GM19372 (cell line): ENCODE measurements around the gene CR1.
"Not testable (repeated sequence)": the region's sequence is repeated elsewhere in the genome, so short reads cannot be mapped to it uniquely, and the experiment has no call there.

Source experiments
- ATAC-seq: cut with Tn5 transposase; IDR thresholded peaks from one replicate; pipeline ENCODE4 v1.9.1; 2021; ENCODE audit warnings: mild to moderate bottlenecking, low read depth, moderate library complexity; ENCODE audit not compliant: unreplicated experiment

The CR1 gene

DNA sequence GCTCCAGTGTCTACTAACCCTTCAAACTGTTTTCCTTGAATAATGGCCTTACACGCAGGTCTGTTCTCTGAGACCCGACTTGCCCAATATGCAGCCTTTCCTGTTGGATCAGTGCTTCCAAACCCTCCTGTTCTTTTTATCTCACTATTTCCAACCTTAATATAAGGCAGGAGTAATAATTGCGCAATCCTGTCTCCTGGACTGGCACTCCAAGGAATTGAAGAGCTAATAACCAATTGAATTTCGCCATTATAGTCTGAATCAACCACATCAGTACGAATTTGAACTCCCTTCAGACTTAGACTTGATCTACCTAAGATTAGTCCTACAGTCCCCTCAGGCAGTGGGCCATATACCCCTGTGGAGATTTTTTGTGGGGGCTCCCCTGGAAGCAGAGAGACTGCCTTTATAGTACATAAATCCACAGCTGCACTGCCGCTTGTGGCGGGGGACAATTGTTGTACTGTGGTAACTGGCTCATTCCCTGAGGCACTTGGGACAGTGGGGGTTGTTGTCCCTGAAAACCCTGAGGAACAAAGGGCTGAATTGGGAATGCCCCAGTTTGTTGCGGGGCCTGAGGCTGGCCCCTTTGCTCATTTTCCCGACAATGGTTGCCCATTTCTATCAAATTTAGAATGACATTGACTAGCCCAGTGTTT lies 142.7 kb downstream of the CR1 start:
- ATAC-seq: not testable (repeated sequence)

DNA sequence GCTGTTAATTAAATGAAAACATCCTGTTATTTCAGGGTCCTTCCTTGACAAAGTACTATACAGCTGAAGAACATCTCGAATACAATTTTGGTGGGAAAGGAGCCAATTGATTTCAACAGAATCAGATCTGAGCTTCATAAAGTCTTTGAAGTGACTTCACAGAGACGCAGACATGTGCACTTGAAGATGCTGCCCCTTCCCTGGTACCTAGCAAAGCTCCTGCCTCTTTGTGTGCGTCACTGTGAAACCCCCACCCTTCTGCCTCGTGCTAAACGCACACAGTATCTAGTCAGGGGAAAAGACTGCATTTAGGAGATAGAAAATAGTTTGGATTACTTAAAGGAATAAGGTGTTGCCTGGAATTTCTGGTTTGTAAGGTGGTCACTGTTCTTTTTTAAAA lies 143.4 kb downstream of the CR1 start:
- ATAC-seq: not testable (repeated sequence)

DNA sequence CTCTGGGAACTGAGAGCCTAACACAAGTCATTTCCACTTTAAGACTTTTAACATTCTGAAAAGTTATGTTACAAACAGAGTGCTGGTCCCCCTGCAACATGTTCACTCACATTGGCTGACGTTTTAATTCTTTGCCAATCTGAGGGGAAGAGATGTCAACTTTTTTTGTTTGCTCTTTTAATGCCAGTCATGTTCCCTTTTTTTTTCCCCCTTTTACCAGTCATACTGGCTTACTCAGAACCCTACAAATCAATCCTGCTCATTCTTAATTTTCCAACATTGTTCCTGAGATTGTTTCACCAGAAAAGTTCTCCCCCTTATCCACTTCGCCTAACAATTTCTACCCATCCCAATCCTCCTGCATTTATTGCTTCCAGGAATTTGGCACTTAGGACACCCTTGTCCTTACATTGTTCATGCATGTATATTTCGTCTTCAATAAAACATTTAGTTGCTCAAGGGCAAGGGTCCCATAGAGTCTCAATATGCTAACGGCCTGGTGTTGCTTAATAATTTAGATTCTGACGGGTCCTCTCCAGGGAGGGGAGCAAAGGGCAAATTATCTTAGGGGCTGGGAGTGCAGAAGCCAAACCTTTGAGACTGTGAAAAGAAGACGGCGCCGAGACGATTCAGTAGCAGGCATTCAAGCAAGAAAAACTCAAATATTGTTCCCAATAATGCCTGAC lies 148.4 kb downstream of the CR1 start:
- no peak for ATAC-seq

DNA sequence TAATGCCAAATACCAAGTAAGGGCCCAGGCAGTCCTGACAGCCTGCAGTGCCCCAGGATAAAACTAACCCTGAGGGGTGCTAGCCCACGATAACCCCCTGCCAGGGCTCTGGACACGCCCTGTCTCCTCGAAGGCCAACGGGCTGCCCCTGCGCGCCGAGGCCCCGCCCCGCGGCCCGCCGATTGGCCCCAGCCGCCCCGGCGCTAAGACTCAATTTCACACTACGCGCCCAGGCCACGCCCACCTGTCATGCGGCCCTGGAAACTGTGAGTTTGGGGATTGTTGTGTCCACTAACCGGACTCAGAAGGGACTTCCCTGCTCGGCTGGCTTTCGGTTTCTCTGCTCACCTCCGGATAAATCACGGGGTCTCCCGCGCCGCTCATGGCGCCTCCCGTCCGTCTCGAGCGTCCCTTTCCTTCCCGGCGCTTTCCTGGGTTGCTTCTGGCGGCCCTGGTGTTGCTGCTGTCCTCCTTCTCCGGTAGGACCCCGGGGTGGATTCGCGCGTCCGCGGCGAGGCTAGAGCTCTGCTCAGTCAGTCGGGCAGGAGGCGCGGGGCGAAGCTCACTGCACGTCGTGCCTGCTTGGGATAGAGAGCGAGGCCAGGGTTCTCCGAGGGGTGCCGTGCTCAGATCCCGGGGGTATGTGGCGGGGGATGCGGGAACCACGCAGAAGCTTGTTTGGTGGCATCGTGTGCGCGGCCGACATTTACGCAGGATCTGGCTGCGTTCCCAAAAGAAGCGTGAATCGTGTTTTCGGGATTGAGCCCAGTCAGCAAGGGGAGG lies 149.1 kb downstream of the CR1 start, which contains the start of gene CR1L:
TSS of gene CR1L (plus strand) at position 282 of the 783 bp plus-strand sequence. CDS start at position 383, 101 bp downstream.
- ATAC-seq: peak; percentile 97

DNA sequence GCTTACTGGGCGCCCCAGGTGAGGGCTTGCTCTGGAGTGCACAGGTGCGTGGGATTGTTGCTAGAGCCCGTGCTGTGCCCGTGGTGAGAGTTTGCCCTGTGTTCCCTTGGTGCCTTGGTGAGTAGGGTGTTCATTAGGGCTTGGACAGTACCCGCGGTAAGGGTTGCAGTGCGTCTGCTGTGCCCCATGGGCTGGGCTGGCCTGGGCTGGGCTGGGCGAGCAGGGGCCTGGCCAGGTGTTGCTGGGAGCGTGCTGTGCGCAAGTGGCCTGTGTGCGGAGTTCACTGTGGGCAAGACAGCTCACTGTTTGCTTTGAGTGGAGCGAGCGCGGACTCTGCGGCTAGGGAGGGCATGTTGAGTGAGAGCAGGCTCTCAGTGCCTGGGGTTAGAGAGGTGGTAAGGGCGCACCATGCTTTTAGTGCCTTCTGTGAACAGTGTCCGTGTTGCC lies 149.7 kb downstream of the CR1 start:
- no peak for ATAC-seq

DNA sequence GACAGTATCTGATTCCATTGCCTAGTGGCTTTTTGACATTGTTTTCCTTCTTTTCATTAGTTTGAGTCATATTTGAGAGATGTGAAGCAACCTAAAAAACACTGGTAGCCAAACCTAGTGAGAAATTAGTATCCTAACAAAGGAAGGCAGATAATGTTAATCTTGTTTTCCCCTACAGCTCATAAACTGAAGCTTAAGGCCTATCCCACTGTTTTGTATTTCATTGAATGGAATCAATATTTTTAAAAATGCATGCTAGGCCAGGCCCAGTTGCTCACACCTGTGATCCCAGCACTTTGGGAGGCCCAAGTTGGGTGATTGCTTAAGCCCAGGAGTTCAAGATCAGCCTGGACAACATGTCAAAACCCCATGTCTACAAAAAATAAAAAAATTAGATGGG lies 150.2 kb downstream of the CR1 start:
- ATAC-seq: no peak

DNA sequence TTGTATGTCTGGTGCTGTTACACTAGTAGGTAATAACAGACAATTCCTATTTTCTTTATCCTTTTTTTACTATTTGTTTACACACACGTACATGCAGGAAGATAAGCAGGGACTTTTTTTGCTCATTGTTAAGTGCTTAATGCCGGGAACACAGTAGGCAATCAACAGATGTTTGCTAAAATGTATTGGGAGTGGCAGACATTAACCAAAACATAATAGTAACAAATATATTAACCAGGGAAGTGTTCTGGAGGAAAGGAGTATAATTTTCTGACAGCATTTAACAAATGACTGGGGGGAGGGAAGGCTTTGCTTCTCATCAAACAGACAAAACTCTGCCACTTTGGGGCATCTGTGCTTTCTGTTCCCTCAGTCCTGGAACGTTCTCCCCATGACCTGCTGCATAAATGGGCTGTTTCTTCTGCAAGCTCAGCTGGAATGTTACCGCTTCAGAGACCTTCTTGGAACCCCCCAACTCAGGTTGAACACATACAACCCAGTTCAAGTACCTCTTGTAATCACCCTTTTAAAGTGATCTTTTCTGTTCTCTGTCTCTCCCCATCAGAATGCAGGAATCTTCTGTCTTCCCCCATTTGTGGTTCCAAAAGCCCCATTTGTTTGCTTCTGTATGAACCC lies 151.1 kb downstream of the CR1 start:
- no peak for ATAC-seq

DNA sequence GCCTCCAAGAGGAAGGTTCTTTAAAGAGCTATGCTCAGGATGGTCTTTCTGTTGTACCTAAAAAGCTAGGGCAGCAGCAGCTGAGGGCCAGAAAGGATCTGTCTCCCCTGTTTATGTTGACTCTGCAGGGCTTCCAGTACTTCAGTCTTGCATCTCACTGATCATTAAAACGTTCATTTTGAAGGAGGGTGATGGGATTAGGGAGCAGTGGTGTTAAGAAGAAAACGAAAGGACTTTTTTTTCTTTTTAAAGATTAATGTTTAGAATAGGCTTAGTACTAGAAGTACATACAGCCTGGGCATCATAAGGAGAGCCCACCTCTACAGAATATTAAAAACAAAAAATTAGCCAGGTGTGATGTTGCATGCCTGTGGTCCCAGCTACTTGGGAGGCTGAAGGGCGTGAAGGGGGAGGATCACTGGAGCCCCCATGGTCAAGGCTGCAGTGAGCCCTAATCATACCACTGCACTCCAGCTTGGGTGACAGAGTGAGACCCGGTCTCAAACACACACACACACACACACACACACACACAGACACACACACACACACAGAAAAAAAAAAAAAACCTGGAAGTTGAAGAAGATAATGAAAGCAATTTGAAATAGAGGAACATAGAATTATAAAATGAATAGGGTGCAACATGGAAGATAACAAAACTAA lies 151.8 kb downstream of the CR1 start:
- no peak for ATAC-seq

DNA sequence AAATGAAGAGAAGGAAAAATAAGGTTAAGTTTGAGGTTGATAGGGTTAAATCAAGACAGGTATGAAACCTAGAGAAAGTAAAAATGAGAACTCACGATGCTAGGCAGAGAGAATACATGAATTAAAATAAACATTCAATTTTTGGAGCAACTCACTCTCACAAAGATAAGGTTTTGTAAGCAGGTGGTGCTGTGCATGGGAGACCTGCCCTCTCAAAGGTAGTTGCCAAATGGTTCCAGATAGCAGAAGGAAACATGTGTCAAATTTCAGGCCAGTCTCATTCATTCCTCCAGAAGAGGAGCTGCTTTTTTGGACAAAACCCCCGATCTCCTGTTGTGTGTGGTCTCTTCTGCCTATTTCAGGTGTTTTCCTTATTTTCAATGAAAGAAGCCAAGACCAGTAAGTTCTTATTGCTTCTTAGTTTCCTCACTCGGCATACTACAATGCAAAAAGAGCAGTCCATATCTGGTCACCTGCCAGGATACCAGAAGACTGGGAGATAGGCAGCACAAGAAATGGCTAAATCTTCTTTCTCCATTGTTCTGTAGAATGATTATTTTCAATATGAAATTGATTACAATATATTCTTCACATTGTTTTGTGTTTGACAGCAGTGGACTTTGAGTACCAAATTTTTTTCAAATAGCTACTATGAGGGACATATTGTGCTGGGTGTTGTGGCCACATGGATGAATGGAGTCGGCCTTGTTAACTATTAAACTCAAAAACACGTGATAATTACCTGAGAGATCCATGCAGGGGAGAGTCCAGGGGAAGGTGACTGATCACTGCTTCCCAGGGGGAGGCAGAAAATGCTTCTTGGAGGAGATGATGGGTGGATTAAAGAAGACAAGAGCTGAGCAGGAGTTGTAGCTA lies 152.6 kb downstream of the CR1 start:
- no peak for ATAC-seq

DNA sequence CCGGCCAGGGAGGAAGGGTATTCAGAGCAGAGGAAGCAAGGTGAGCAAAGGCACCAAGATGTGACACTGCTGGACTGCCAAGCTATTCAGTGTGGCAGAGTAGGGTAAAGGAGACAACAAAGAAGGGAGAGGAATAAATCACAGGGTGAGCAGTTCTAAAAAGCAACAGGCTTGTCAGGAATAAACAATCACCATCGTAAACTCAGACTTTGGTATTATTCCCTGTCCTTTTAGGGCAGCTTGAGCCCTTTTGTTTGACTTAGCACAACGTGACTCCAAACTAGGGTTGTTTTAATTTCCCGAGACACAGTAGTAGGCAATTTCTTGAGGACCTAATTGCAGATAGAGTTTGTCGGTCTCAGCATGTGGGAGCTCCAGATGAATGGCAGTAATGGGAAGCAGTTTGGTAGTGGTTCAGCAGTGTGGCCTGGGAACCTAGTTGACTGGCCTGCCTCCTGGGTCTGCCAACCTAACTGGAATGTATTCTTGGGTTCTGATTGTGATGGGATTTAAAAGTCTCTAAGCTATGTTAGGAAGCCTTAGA lies 153.3 kb downstream of the CR1 start:
- ATAC-seq: no peak

DNA sequence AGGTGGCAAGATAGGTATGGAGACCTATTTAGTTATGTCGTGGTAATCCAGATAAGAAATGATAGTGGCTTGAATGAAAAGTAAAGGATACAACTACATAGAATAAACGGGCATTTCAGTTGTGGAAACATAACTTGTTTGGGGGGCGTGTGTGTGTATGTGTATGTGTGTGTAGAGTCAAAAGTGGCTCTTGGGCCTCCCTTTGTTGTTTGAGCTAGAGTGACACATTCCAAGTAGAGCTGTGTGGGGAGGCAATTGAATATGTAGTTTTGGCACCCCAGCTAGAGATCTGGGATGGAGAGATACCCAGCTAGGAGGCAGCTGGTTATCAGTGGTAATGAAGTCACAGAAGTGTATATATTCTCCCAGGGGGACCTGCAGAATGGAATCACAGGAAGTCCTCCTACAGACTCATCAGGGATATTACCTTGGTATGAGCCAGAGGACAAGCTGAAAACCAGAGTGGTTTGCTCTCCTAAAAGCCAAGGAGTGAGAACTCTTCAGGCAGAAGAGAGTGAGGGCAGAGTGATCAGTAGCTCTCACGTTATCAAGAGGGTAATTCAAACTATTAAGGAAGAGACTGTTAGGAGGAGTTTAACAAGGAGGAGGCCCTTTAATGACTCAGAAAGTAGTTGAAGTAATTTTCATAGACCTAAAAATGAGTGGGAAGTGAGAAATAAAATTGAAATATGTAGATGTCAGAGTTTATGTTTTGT lies 154.1 kb downstream of the CR1 start:
- no peak for ATAC-seq

DNA sequence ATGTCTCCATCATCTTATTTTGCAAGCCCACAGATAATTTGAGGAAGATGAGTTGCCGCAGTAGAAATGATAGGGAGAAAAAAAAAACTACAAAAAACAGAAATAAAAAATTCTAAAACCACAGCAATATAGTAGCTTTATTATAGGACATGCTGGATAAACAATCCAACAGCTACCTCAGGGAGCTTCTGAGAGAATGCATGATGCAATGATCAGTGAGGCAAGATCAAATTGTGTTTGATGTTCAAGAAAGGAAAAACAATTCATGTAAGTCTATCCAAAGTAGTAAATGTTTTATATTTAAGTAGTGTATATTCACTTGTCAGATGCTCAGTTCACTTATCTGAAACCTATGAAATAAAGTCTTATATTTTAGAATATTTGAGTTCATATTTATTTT lies 155.6 kb downstream of the CR1 start:
- ATAC-seq: no peak

DNA sequence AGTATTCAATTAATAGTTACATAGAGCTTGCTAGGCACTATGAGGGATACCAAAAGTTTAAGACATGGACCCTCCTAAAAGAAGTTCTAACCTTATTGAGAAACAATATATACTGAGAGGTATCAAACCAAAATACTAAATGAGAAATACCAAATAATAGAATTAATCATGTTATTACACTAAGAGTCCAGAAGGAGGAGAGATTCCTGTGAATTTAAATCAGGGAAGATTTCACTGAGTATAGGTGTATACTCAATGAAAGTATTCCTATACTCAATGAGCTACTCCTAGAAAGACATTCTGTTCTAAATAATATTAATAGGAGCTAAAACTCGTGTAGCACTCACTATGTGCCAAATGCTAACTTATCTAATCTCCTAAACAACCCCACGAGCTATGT lies 158.4 kb downstream of the CR1 start:
- ATAC-seq: no peak

DNA sequence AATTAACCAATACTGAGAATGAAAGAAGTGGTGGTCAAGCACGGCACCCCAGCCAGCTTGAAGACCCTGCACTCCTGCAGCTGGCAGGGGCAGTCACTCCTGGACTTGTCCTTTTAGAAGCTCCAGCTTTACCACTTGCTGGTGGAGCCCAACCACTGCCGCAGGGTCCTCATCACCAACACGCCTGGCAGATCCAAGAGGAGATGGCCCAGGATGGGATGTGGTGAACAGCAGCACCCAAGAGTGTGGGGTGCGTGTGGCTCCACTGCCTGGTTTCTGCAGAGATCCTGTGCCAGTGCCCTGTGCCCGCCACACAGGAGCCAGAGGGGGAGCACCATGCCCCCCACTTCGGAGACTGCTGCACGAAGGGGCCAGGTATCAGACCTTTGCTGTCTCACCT lies 162.5 kb downstream of the CR1 start:
- ATAC-seq: no peak

DNA sequence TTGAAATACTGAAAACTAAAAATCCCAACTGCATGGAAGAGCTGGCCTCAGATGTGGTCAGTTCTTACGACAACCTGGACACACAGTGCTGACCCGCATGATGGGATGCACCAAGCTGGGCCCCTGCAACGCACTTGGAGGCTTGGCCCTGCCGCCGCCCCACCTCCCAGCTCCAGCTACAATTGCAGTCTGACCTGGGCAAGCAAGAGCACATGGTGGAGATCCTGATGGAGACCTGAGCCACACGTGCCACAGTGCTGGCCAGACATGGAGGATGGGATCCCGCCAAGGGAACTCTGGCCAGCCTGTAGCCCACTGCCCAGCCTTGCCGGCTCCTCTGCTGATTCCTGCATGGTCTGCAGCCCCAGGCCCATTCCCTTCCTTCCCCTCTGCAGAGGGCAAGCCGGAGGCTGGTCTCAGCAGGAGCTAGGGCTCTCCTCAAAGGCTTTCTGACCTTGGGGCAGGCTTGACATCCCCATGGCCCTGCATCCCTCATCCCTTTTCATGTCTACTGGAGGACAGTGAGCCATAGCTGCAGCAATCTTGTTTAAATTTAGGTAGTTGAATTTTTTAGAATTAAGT lies 163.0 kb downstream of the CR1 start:
- ATAC-seq: no peak

DNA sequence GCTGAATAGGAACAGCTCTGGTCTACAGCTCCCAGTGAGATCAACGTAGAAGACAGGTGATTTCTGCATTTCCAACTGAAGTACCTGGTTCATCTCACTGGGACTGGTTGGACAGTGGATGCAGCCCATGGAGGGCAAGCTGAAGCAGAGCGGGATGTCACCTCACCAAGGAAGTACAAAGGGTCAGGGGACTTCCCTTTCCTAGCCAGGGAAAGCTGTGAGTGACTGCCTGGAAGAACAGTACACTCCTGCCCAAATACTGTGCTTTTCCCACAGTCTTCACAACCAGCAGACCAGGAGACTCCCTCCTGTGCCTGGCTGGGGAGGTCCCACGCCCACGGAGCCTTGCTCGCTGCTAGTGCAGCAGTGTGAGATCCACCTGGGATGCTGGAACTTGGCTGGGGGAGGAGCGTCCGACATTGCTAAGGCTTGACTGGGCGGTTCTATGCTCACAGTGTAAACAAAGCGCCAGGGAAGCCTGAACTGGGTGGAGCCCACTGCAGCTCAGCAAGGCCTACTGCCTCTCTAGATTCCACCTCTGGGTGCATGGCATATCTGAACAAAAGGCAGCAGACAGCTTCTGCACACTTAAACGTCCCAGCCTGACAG lies 163.7 kb downstream of the CR1 start:
- ATAC-seq: no peak

DNA sequence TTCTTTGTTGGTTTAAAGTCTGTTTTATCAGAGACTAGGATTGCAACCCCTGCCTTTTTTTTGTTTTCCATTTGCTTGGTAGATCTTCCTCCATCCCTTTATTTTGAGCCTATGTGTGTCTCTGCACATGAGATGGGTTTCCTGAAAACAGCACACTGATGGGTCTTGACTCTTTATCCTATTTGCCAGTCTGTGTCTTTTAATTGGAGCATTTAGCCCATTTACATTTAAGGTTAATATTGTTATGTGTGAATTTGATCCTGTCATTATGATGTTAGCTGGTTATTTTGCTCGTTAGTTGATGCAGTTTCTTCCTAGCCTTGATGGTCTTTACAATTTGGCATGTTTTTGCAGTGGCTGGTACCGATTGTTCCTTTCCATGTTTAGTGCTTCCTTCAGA lies 165.5 kb downstream of the CR1 start:
- not testable (repeated sequence) for ATAC-seq

DNA sequence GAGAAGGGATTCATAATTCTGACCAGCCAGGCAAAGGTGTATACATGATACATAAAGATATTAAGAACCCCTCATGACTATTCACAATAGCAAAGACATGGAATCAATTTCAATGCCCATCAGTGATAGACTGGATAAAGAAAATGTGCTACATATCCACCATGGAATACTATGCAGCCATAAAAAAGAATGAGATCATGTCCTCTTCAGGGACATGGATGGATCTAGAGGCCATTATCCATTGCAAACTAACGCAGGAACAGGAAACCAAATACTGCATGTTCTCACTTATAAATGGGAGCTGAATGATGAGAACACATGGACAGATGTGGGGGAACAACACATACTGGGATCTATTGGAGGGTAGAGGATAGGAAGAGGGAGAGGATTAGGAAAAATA lies 170.4 kb downstream of the CR1 start:
- no peak for ATAC-seq
